GM18951 (cell line): ENCODE data around the gene MYO15A.

Experiments used
- POLR2A ChIP-seq: IDR thresholded peaks from 4 replicates; pipeline ENCODE4 v1.6.1; 2011; ENCODE audit warnings: mild to moderate bottlenecking; ENCODE audit not compliant: insufficient read length, insufficient read depth; ENCODE audit errors: extremely low read depth
- in situ Hi-C: fragments of 300-500 bp; cut with MboI; formaldehyde crosslinking; loops from one replicate; pipeline ENCODE4 v1.12.0; 2022; ENCODE audit warnings: low sequenced_read_pairs, mixed read lengths, inconsistent platforms; ENCODE audit not compliant: unreplicated experiment

Gene MYO15A

GRCh38 chr17:18089613-18090012 lies 18.9 kb upstream of the MYO15A start:
- in situ Hi-C loops = no loop called here

GRCh38 chr17:18093616-18094408 lies 14.7 kb upstream of the MYO15A start:
- TF ChIP-seq POLR2A = no peak
- in situ Hi-C loops = no loop called here

More at GRCh38 chr17:18089613-18090012, 18.9 kb upstream of the MYO15A start:
- TF ChIP-seq POLR2A = no peak

GRCh38 chr17:18094409-18094807 lies 14.1 kb upstream of the MYO15A start:
- in situ Hi-C loops = no loop called here
- no peak for TF ChIP-seq POLR2A

GRCh38 chr17:18099516-18099915 lies 9.0 kb upstream of the MYO15A start:
- in situ Hi-C loops = no loop called here
- TF ChIP-seq POLR2A = no peak

- in situ Hi-C loops = no loop called here
- TF ChIP-seq POLR2A = no peak
These were observed 7.9 kb upstream of the MYO15A start for GRCh38 chr17:18100616-18101015.

GRCh38 chr17:18101828-18102227 lies 6.7 kb upstream of the MYO15A start:
- in situ Hi-C loops = no loop called here
- no peak for TF ChIP-seq POLR2A

GRCh38 chr17:18102640-18103039 lies 5.9 kb upstream of the MYO15A start:
- in situ Hi-C loops = no loop called here
- no peak for TF ChIP-seq POLR2A

GRCh38 chr17:18105027-18105426 lies 3.5 kb upstream of the MYO15A start:
- in situ Hi-C loops = no loop called here
- TF ChIP-seq POLR2A = no peak

- in situ Hi-C loops = no loop called here
- TF ChIP-seq POLR2A = no peak
These were observed 3.0 kb upstream of the MYO15A start for GRCh38 chr17:18105595-18105994.

- in situ Hi-C loops = no loop called here
These were observed 2.3 kb upstream of the MYO15A start for GRCh38 chr17:18106211-18106610.

GRCh38 chr17:18107061-18107790 lies 1.3 kb upstream of the MYO15A start:
- in situ Hi-C loops = no loop called here
- no peak for TF ChIP-seq POLR2A

More at GRCh38 chr17:18106211-18106610, 2.3 kb upstream of the MYO15A start:
- TF ChIP-seq POLR2A = no peak

- in situ Hi-C loops = no loop called here
- TF ChIP-seq POLR2A = no peak
These were observed 585 bp upstream of the MYO15A start for GRCh38 chr17:18107971-18108370.

- in situ Hi-C loops = no loop called here
- no peak for TF ChIP-seq POLR2A
These were observed 1.5 kb downstream of the MYO15A start for GRCh38 chr17:18109935-18110485.
